Fibroblast of lung (primary cell): ENCODE measurements around the gene CCNDBP1. TPM values are rescaled to one million over a fixed set of nuclear protein-coding genes. Genes with fewer than 3 reads are reported as not detected.

Source experiments
- DNase-seq, 2 donors: peaks; one replicate each; pipeline versions ENCODE4 v3.0.0 to v3.0.0-alpha.2; 2010; ENCODE audit warnings: low read depth in 2 of 2
- H2AFZ ChIP-seq: 2 replicates; pipeline ENCODE4 v1.5.1; 2012; ENCODE audit warnings: low read length, control low read depth, inconsistent platforms
- H3K27ac ChIP-seq: 2 replicates; pipeline ENCODE4 v1.5.1; 2011; ENCODE audit warnings: low read length, control low read depth; ENCODE audit not compliant: insufficient read depth
- H3K27me3 ChIP-seq: 2 replicates; pipeline ENCODE4 v1.5.1; 2011; ENCODE audit warnings: mild to moderate bottlenecking, low read length; ENCODE audit not compliant: control insufficient read depth, insufficient read depth
- H3K36me3 ChIP-seq: 2 replicates; pipeline ENCODE4 v1.5.1; 2011; ENCODE audit warnings: low read length; ENCODE audit not compliant: control insufficient read depth, insufficient read depth
- H3K4me1 ChIP-seq: 2 replicates; pipeline ENCODE4 v1.5.1; 2011; ENCODE audit warnings: low read length; ENCODE audit not compliant: control insufficient read depth, insufficient read depth; ENCODE audit errors: extremely low read depth
- H3K4me2 ChIP-seq: 2 replicates; pipeline ENCODE4 v1.5.1; 2011; ENCODE audit warnings: low read length, control low read depth; ENCODE audit not compliant: insufficient read depth; ENCODE audit errors: extremely low read depth
- H3K4me3 ChIP-seq, 4 experiments: fragments of 200-600 bp in 1 of 4; sonication (generic) in 1 of 4; replicated peaks in 1 of 4; 2 replicates each; pipeline ENCODE4 v1.5.1; 2011 to 2016; ENCODE audit warnings: low read length in 4 of 4, low read depth in 3 of 4, mild to moderate bottlenecking in 3 of 4, control low read depth in 2 of 4, inconsistent platforms in 1 of 4, mixed read lengths in 1 of 4; ENCODE audit not compliant: insufficient read depth in 1 of 4; ENCODE audit errors: control extremely low read depth in 1 of 4
- H3K79me2 ChIP-seq: 2 replicates; pipeline ENCODE4 v1.5.1; 2012; ENCODE audit warnings: mild to moderate bottlenecking, low read length, inconsistent platforms; ENCODE audit not compliant: control insufficient read depth, insufficient read depth
- H3K9ac ChIP-seq: 2 replicates; pipeline ENCODE4 v1.5.1; 2011; ENCODE audit warnings: mild to moderate bottlenecking, low read length, control low read depth; ENCODE audit not compliant: insufficient read depth
- H3K9me3 ChIP-seq: 2 replicates; pipeline ENCODE4 v1.5.1; 2012; ENCODE audit warnings: low read depth, low read length; ENCODE audit not compliant: control insufficient read depth, insufficient read depth
- H4K20me1 ChIP-seq: 2 replicates; pipeline ENCODE4 v1.5.1; 2011; ENCODE audit warnings: low read length; ENCODE audit not compliant: control insufficient read depth, insufficient read depth; ENCODE audit errors: extremely low read depth
- CTCF ChIP-seq, 2 donors: IDR thresholded peaks in 1 of 2; conservative IDR thresholded peaks in 1 of 2; 1 replicate in 1 of 2; 2 replicates in 1 of 2; pipeline ENCODE4 v1.5.1; 2011 to 2012; ENCODE audit warnings: low read length in 2 of 2, control low read depth in 1 of 2, inconsistent platforms in 1 of 2, low read depth in 1 of 2, mild to moderate bottlenecking in 1 of 2
- EZH2 ChIP-seq: IDR thresholded peaks from 2 replicates; pipeline ENCODE4 v1.5.1; 2012; ENCODE audit warnings: low read length, control low read depth, mild to moderate bottlenecking; ENCODE audit errors: missing control alignments
- polyA plus RNA-seq, 2 donors: library from polyadenylated mRNA; depleted of rRNA in 1 of 2; stranded (reverse) in 1 of 2; unstranded in 1 of 2; fragments of >200 nt; gene quantifications; 2 replicates each; pipeline ENCODE4 v1.2.1, GENCODE V29; 2011 to 2012; ENCODE audit warnings: missing spikeins in 1 of 2
- total RNA-seq: library from RNA; depleted of rRNA; stranded (reverse); fragments of >200 nt; gene quantifications from 2 replicates; pipeline ENCODE4 v1.2.1, GENCODE V29; 2014

Gene CCNDBP1
- total and polyA plus RNA-seq, 2 donors (not counting 1 experiment from before 2014, with no cell fraction given): 78.4 to 101 TPM

- Histone ChIP-seq H2AFZ (no peak overlapping the region), H3K9me3 (no peaks in the 10 kb centered on the region), H3K27ac (no peak overlapping the region), H3K4me3 (no peak overlapping the region), H3K4me1 (no peaks in the 10 kb centered on the region), H3K79me2 (no peaks in the 10 kb centered on the region), H3K27me3 (peaks cover 16% of the 10 kb centered on the region), H3K4me2 (no peak overlapping the region), H3K9ac (no peak overlapping the region), H4K20me1 (no peaks in the 10 kb centered on the region), H3K36me3 (no peaks in the 10 kb centered on the region)
- no peak for DNase-seq
- TF ChIP-seq EZH2 (no peak), CTCF (conservative IDR thresholded peaks at IDR 0.05 in 1 of 2, IDR thresholded peaks at IDR 0.05 in 1 of 2; ENCODE audit: low read depth in 1 of 2, low read length in 2 of 2) (no peak)
Measured at GRCh38 chr15:43235536-43235935, 50.3 kb downstream of the CCNDBP1 start.

- Histone ChIP-seq H3K9ac (no peak overlapping the region), H3K27me3 (peaks cover 19% of the 10 kb centered on the region), H3K4me2 (no peak overlapping the region), H3K79me2 (no peaks in the 10 kb centered on the region), H4K20me1 (no peaks in the 10 kb centered on the region), H3K27ac (no peak overlapping the region), H2AFZ (no peak overlapping the region), H3K9me3 (no peaks in the 10 kb centered on the region), H3K4me1 (no peaks in the 10 kb centered on the region), H3K4me3 (no peak overlapping the region), H3K36me3 (no peaks in the 10 kb centered on the region)
- TF ChIP-seq EZH2 (no peak), CTCF (conservative IDR thresholded peaks at IDR 0.05 in 1 of 2, IDR thresholded peaks at IDR 0.05 in 1 of 2; ENCODE audit: low read depth in 1 of 2, low read length in 2 of 2) (no peak)
- DNase-seq: no peak
Measured at GRCh38 chr15:43237842-43238470, 52.8 kb downstream of the CCNDBP1 start.

- H3K9me3 ChIP-seq: no peaks in the 10 kb centered on the region
- H4K20me1 ChIP-seq: no peaks in the 10 kb centered on the region
- no peak overlapping the region for H2AFZ ChIP-seq
- no peaks in the 10 kb centered on the region for H3K4me1 ChIP-seq
- H3K4me3 ChIP-seq: no peak overlapping the region
- H3K4me2 ChIP-seq: no peak overlapping the region
- no peaks in the 10 kb centered on the region for H3K79me2 ChIP-seq
- TF ChIP-seq EZH2: no peak
- TF ChIP-seq CTCF (conservative IDR thresholded peaks at IDR 0.05 in 1 of 2, IDR thresholded peaks at IDR 0.05 in 1 of 2; ENCODE audit: low read depth in 1 of 2, low read length in 2 of 2): no peak
- peaks cover 19% of the 10 kb centered on the region for H3K27me3 ChIP-seq
- no peak for DNase-seq
- H3K36me3 ChIP-seq: no peaks in the 10 kb centered on the region
- H3K9ac ChIP-seq: no peak overlapping the region
- no peak overlapping the region for H3K27ac ChIP-seq
Measured at GRCh38 chr15:43238671-43239131, 53.5 kb downstream of the CCNDBP1 start.
